LNCaP clone FGC (cell line): ENCODE data around the gene CERT1.

Source experiments
- DNase-seq: peaks from one replicate; pipeline ENCODE4 v3.0.0-alpha.2; 2011; ENCODE audit warnings: low read depth
- H3K4me3 ChIP-seq: 2 replicates; pipeline ENCODE4 v1.5.1; 2011; ENCODE audit warnings: mild to moderate bottlenecking, low read depth, low read length, control low read depth
- TF ChIP-seq, protein P1 (sequence below): IDR thresholded peaks from 2 replicates; pipeline ENCODE4 v1.5.1; 2012; ENCODE audit warnings: mild to moderate bottlenecking; ENCODE audit not compliant: control insufficient read depth, insufficient read depth; ENCODE audit errors: extremely low read depth

CERT1 gene

DNA sequence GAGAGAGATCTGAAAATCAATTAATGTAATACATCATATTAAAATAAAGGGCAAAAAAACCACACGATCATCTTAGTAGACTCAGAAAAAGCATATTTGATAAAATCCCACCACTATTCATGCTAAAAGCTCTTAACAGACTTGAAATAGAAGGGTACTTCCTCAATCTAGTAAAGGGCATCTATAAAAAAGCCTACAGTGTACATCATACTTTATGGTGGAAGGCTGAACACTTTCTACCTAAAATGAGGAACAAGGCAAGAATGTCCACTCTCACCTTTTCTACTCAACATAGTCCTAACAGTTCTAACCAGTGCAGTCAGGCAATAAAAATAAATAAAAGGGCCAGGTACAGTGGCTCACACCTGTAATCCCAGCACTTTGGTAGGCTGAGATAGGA is 39.2 kb upstream of the CERT1 start:
- DNase-seq: no peak

GRCh38 chr5:75547812-75548211 is 36.4 kb upstream of the CERT1 start:
- no peak overlapping the region for H3K4me3 ChIP-seq
- DNase-seq: no peak
- TF ChIP-seq, protein P1, sequence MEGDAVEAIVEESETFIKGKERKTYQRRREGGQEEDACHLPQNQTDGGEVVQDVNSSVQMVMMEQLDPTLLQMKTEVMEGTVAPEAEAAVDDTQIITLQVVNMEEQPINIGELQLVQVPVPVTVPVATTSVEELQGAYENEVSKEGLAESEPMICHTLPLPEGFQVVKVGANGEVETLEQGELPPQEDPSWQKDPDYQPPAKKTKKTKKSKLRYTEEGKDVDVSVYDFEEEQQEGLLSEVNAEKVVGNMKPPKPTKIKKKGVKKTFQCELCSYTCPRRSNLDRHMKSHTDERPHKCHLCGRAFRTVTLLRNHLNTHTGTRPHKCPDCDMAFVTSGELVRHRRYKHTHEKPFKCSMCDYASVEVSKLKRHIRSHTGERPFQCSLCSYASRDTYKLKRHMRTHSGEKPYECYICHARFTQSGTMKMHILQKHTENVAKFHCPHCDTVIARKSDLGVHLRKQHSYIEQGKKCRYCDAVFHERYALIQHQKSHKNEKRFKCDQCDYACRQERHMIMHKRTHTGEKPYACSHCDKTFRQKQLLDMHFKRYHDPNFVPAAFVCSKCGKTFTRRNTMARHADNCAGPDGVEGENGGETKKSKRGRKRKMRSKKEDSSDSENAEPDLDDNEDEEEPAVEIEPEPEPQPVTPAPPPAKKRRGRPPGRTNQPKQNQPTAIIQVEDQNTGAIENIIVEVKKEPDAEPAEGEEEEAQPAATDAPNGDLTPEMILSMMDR: no peak

More for the DNA sequence above, 39.2 kb upstream of the CERT1 start:
- TF ChIP-seq, protein P1: no peak
- H3K4me3 ChIP-seq: no peak overlapping the region

GRCh38 chr5:75546830-75547229 is 35.4 kb upstream of the CERT1 start:
- H3K4me3 ChIP-seq: no peak overlapping the region
- no peak for DNase-seq
- TF ChIP-seq, protein P1: no peak

- H3K4me3 ChIP-seq: no peak overlapping the region
- TF ChIP-seq, protein P1: no peak
- DNase-seq: no peak
Measured at GRCh38 chr5:75545131-75545530, 33.7 kb upstream of the CERT1 start.

- TF ChIP-seq, protein P1: no peak
- no peak overlapping the region for H3K4me3 ChIP-seq
- no peak for DNase-seq
Measured at GRCh38 chr5:75538211-75538610, 26.8 kb upstream of the CERT1 start.

DNA sequence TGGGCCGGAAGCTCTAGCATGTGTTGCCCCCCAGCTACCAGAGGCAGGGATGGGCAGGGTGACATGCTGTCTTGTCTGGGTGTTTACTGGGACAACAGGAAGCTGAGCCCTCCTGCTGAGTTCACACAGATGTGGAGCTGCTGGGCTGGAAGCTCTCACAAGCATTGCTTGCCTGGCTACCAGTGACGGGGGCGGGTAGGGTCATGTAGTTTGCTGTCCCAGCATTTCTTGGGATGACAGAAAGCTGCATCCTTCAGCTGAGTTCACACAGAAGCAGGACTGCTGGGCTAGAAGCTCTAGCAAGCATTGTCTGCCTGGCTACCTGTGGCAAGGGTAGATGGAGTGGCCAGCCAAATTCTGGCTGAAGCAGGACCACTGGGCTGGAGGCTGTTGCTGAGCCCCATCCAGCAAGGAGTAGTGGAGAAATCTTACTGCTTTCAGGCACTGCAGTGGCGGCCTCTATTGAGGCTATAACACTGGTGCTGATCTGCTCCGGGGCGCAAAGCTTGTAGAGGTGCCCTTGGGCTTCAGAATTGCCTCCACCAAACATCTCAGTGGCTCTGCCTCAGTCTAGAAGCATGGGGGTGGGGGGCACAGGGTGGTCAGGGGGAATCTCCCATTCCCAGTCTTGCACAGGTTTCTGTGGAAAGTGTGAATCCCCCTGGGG is 25.4 kb upstream of the CERT1 start:
- no peak for DNase-seq
- TF ChIP-seq, protein P1: no peak

DNA sequence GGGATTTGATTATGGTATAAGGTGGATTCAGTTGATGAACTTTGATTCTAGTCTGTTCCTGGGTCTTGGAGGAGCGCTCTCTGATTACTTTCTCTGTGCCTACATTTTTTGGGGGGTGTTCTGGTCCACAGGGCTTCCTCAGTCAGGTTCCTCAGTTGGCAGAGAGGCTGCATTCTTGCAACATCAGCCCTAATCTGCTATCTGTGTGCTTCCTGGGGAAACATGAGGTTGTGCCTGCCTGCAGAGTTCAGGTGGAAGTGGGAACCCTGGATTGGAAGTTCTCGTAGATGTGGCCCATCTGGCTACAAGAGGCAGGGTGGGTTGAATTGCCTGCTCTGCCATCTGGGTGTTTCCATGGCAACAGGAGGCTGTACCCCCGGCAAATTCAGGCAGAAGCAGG is 24.7 kb upstream of the CERT1 start:
- TF ChIP-seq, protein P1: no peak
- no peak for DNase-seq
- no peak overlapping the region for H3K4me3 ChIP-seq

More for the DNA sequence above, 25.4 kb upstream of the CERT1 start:
- H3K4me3 ChIP-seq: no peak overlapping the region
